AG09309 (cell line): ENCODE data around the gene SAP30L.

Source experiments
- DNase-seq: peaks from one replicate; pipeline ENCODE4 v3.0.0-alpha.2; 2010; ENCODE audit warnings: low read depth
- H3K4me3 ChIP-seq: 2 replicates; pipeline ENCODE4 v1.5.1; 2011; ENCODE audit warnings: mild to moderate bottlenecking, low read depth, low read length, moderate library complexity; ENCODE audit not compliant: control insufficient read depth
- CTCF ChIP-seq: IDR thresholded peaks from 2 replicates; pipeline ENCODE4 v1.5.1; 2011; ENCODE audit warnings: mild to moderate bottlenecking, low read depth, low read length, inconsistent platforms; ENCODE audit not compliant: insufficient read depth, control insufficient read depth; ENCODE audit errors: missing control alignments

Gene SAP30L

GRCh38 chr5:154466147-154466546 lies 20.4 kb downstream of the SAP30L start:
- no peak for TF ChIP-seq CTCF
- DNase-seq: no peak
- H3K4me3 ChIP-seq: no peak overlapping the region

GRCh38 chr5:154466671-154467070 lies 20.9 kb downstream of the SAP30L start:
- no peak for DNase-seq
- TF ChIP-seq CTCF: no peak
- no peak overlapping the region for H3K4me3 ChIP-seq

- TF ChIP-seq CTCF: peak; percentile 91
- no peak overlapping the region for H3K4me3 ChIP-seq
- peak; percentile 34 for DNase-seq
These were observed 22.0 kb downstream of the SAP30L start for GRCh38 chr5:154467655-154468354.

GRCh38 chr5:154470137-154470536 lies 24.3 kb downstream of the SAP30L start:
- no peak overlapping the region for H3K4me3 ChIP-seq
- TF ChIP-seq CTCF: no peak

GRCh38 chr5:154470947-154471870 lies 25.4 kb downstream of the SAP30L start:
- no peak for TF ChIP-seq CTCF
- DNase-seq: no peak

More at GRCh38 chr5:154470137-154470536, 24.3 kb downstream of the SAP30L start:
- no peak for DNase-seq

GRCh38 chr5:154472871-154473580 lies 27.2 kb downstream of the SAP30L start:
- no peak overlapping the region for H3K4me3 ChIP-seq
- DNase-seq: no peak
- no peak for TF ChIP-seq CTCF

More at GRCh38 chr5:154470947-154471870, 25.4 kb downstream of the SAP30L start:
- no peak overlapping the region for H3K4me3 ChIP-seq
